Stomach (tissue), 9 donors: ENCODE measurements around the gene HIPK1. TPM values are rescaled to one million over a fixed set of nuclear protein-coding genes. Genes with fewer than 3 reads are reported as not detected.

ENCODE experiments used
- DNase-seq, 2 donors: peaks; one replicate each; pipeline versions ENCODE4 v3.0.0 to v3.0.0-alpha.2; 2013 to 2019
- H3K27ac ChIP-seq, 5 donors: fragments of 200-600 bp in 4 of 5; sonication (generic) in 4 of 5; one replicate each; pipeline ENCODE4 v1.5.1; 2013 to 2019; ENCODE audit warnings: mild to moderate bottlenecking in 1 of 5, moderate library complexity in 1 of 5
- H3K27me3 ChIP-seq, 3 donors: fragments of 200-600 bp; sonication (generic); one replicate each; pipeline ENCODE4 v1.5.1; 2017 to 2019; ENCODE audit warnings: mixed run types in 1 of 3
- H3K36me3 ChIP-seq, 4 donors: fragments of 200-600 bp; sonication (generic); 1 replicate in 3 of 4; 2 replicates in 1 of 4; pipeline ENCODE4 v1.5.1; 2016 to 2019
- H3K4me1 ChIP-seq, 4 donors: fragments of 200-600 bp; sonication (generic); one replicate each; pipeline ENCODE4 v1.5.1; 2016 to 2019
- H3K4me3 ChIP-seq, 4 donors: fragments of 200-600 bp; sonication (generic) in 3 of 4; one replicate each; pipeline ENCODE4 v1.5.1; 2016 to 2019; ENCODE audit warnings: mild to moderate bottlenecking in 1 of 4
- H3K9me3 ChIP-seq, 4 donors: fragments of 200-600 bp; sonication (generic); one replicate each; pipeline ENCODE4 v1.5.1; 2016 to 2019
- EP300 ChIP-seq: sonication (generic); formaldehyde crosslinking; IDR thresholded peaks from one replicate; pipeline ENCODE4 v1.6.1; 2017; ENCODE audit warnings: antibody characterized with exemption
- POLR2A ChIP-seq, 4 donors: fragments of 450-650 bp; IDR thresholded peaks; one replicate each; pipeline ENCODE4 v1.6.1; 2016; ENCODE audit warnings: antibody characterized with exemption in 4 of 4, control low read depth in 2 of 4, mild to moderate bottlenecking in 1 of 4, moderate library complexity in 1 of 4
- POLR2AphosphoS5 ChIP-seq, 3 donors: sonication (generic); formaldehyde crosslinking; IDR thresholded peaks; one replicate each; pipeline ENCODE4 v1.6.1; 2016; ENCODE audit warnings: antibody characterized with exemption in 3 of 3
- WGBS, 5 donors: extraction: QIAGEN DNeasy Blood & Tissue Kit in 3 of 5; methylation state at CpG; one replicate each; pipeline versions ENCODE4 v1.1.5 to v1.1.7; 2013 to 2018; 5-methylcytosine and 5-hydroxymethylcytosine counted together
- intact Hi-C: fragments of 100-400 bp; cut with DNase I; formaldehyde crosslinking; loops from one replicate; pipeline ENCODE4 v1.15.1; 2023; ENCODE audit warnings: low total_unique reads
- polyA plus RNA-seq, 3 donors: library from polyadenylated mRNA; stranded (reverse); fragments of 200-250 nt; gene quantifications; one replicate each; pipeline ENCODE4 v1.2.3, GENCODE V29; 2013
- total RNA-seq, 5 donors: library from RNA; depleted of rRNA; stranded (reverse); fragments of >200 nt; gene quantifications; one replicate each; pipeline versions ENCODE4 v1.1.0 to v1.2.3, GENCODE V29; 2014 to 2016
- TF ChIP-seq, protein P1 (sequence below), 7 experiments: fragments of 450-650 bp in 4 of 7; fragments of 200-600 bp in 3 of 7; sonication (generic) in 3 of 7; IDR thresholded peaks; one replicate each; pipeline ENCODE4 v1.5.1; 2016 to 2019; ENCODE audit warnings: antibody characterized with exemption in 7 of 7, control low read depth in 2 of 7, mild to moderate bottlenecking in 1 of 7
- donor health status: healthy with polysubstance abuse.
- donor health status: Bipolar disorder and iron deficiency.
- donor health status: healthy.

The HIPK1 gene
- total and polyA plus RNA-seq, 8 donors: 8.7 to 70.3 (median 28.3) TPM

- no peaks in the 10 kb centered on the region for H3K27me3 ChIP-seq
- 74 to 84% (median 77%) methylated on average over 16 of the region's 16 CpGs for WGBS, 5 donors
- H3K4me1 ChIP-seq: peaks cover 4 to 62% (median 29%) of the 10 kb centered on the region in 4 donors
- no peak for TF ChIP-seq EP300
- TF ChIP-seq, protein P1, sequence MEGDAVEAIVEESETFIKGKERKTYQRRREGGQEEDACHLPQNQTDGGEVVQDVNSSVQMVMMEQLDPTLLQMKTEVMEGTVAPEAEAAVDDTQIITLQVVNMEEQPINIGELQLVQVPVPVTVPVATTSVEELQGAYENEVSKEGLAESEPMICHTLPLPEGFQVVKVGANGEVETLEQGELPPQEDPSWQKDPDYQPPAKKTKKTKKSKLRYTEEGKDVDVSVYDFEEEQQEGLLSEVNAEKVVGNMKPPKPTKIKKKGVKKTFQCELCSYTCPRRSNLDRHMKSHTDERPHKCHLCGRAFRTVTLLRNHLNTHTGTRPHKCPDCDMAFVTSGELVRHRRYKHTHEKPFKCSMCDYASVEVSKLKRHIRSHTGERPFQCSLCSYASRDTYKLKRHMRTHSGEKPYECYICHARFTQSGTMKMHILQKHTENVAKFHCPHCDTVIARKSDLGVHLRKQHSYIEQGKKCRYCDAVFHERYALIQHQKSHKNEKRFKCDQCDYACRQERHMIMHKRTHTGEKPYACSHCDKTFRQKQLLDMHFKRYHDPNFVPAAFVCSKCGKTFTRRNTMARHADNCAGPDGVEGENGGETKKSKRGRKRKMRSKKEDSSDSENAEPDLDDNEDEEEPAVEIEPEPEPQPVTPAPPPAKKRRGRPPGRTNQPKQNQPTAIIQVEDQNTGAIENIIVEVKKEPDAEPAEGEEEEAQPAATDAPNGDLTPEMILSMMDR (IDR thresholded peaks at IDR 0.05): no peak
- no peak for TF ChIP-seq POLR2A (IDR thresholded peaks at IDR 0.05)
- TF ChIP-seq POLR2AphosphoS5 (IDR thresholded peaks at IDR 0.05): no peak
- no peak for DNase-seq
- H3K4me3 ChIP-seq: no peak overlapping the region
- no peaks in the 10 kb centered on the region for H3K9me3 ChIP-seq
- H3K27ac ChIP-seq: peak overlapping the region in 2 of 5 donors; percentile 29 to 33
- intact Hi-C loops: no loop called here
- H3K36me3 ChIP-seq: peaks cover 15 to 43% (median 36%) of the 10 kb centered on the region in 4 donors
Measured at GRCh38 chr1:113940365-113941244, 11.5 kb downstream of the HIPK1 start.

GRCh38 chr1:113941245-113941559, 12.1 kb downstream of the HIPK1 start:
- TF ChIP-seq POLR2A (IDR thresholded peaks at IDR 0.05) (no peak), POLR2AphosphoS5 (IDR thresholded peaks at IDR 0.05) (no peak), EP300 (no peak)
- TF ChIP-seq, protein P1 (IDR thresholded peaks at IDR 0.05): no peak
- H3K9me3 ChIP-seq: no peaks in the 10 kb centered on the region
- no peaks in the 10 kb centered on the region for H3K27me3 ChIP-seq
- WGBS, 5 donors: 74 to 86% (median 78%) methylated on average over 7 of the region's 7 CpGs
- peaks cover 8 to 66% (median 32%) of the 10 kb centered on the region in 4 donors for H3K4me1 ChIP-seq
- no peak overlapping the region for H3K27ac ChIP-seq
- no peak for DNase-seq
- peaks cover 15 to 43% (median 36%) of the 10 kb centered on the region in 4 donors for H3K36me3 ChIP-seq
- intact Hi-C loops: no loop called here
- H3K4me3 ChIP-seq: no peak overlapping the region

DNA sequence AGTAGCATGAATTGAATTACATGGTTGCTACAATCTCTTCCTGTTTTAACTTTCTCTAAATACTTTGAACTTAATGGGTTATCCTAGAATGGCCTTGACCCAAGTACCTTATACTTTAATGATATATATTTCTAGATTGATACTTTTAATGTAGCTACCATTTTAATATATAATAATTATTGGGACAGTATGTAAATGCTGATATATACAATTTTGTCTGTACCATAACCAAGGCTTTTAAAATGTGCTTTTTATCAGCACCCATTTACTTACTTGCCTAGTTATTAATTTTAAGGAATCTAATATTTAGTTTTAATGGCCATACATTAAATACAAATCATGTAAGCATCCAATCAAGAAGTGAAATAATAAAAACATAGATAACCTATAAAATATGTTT, 13.4 kb downstream of the HIPK1 start:
- no peaks in the 10 kb centered on the region for H3K27me3 ChIP-seq
- intact Hi-C loops: no loop called here
- DNase-seq: no peak
- TF ChIP-seq, protein P1 (IDR thresholded peaks at IDR 0.05): no peak
- no peak for TF ChIP-seq EP300
- no peak for TF ChIP-seq POLR2A (IDR thresholded peaks at IDR 0.05)
- TF ChIP-seq POLR2AphosphoS5 (IDR thresholded peaks at IDR 0.05): no peak
- H3K36me3 ChIP-seq: peaks cover 15 to 43% (median 36%) of the 10 kb centered on the region in 4 donors
- peak overlapping the region in 1 of 5 donors; percentile 9 for H3K27ac ChIP-seq
- peaks cover 17 to 72% (median 38%) of the 10 kb centered on the region in 4 donors for H3K4me1 ChIP-seq
- no peaks in the 10 kb centered on the region for H3K9me3 ChIP-seq
- no peak overlapping the region for H3K4me3 ChIP-seq

DNA sequence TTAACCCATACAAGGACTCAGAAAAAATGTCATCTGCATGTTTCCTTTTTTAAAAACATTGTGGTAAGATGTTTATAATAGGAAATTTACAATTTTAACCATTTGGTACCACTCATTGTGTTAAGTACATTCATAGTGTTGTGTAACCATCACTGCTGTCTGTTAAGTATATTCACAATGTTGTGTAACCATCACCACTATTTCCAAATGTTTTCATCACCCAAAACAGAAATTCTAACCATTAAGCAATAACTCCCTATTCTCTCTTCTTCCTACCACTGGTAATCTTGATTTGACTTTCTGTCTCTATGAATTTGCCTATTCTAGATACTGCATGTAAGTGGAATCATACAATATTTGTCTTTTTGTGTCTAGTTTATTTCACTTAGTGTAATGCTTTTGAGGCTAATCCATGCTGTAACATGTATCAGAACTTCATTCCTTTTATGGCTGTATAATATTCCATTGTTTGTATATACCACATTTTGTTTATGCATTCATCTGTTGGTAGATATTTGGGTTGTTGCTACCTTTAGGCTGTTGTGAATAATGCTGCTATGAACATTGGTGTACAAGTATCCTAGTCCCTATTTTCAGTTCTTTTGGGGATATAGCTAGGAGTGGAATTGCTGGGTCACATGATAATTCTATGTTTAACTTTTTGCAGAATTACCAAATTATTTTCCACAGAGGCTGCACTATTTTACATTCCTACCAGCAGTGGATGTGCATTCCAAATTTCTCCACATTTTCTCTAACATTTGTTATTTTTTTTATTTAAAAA, 14.1 kb downstream of the HIPK1 start:
- H3K9me3 ChIP-seq: no peaks in the 10 kb centered on the region
- H3K4me3 ChIP-seq: no peak overlapping the region
- H3K4me1 ChIP-seq: peaks cover 22 to 72% (median 41%) of the 10 kb centered on the region in 4 donors
- DNase-seq: no peak
- no peak for TF ChIP-seq POLR2AphosphoS5 (IDR thresholded peaks at IDR 0.05)
- TF ChIP-seq POLR2A (IDR thresholded peaks at IDR 0.05): no peak
- TF ChIP-seq, protein P1 (IDR thresholded peaks at IDR 0.05): no peak
- no peak for TF ChIP-seq EP300
- H3K27ac ChIP-seq: peak overlapping the region in 1 of 5 donors; percentile 9
- intact Hi-C loops: no loop called here
- H3K27me3 ChIP-seq: no peaks in the 10 kb centered on the region
- peaks cover 15 to 43% (median 36%) of the 10 kb centered on the region in 4 donors for H3K36me3 ChIP-seq
